MCF 10A (cell line): ENCODE data around the gene SORBS1. TPM values are rescaled to one million over a fixed set of nuclear protein-coding genes. Genes with fewer than 3 reads are reported as not detected.

Source experiments
- BruUV-seq: library from RNA; stranded (reverse); fragments of 400-500 nt; replicated peaks from 2 replicates; lab custom pipeline; 2021; lab: Mats Ljungman, UMichigan
- CTCF ChIA-PET: fragments of 300-600 bp; sonication (Branson Sonifier 250); formaldehyde crosslinking; extraction: SDS; loops from one replicate; lab custom pipeline; 2021; ENCODE audit warnings: antibody characterized with exemption, inconsistent platforms; lab: Yijun Ruan, JAX
- POLR2A ChIA-PET: fragments of 300-600, 350-650 bp; sonication (Branson Sonifier 250); formaldehyde crosslinking; extraction: SDS; loops from one replicate; lab custom pipeline; 2020; ENCODE audit warnings: antibody characterized with exemption, inconsistent platforms; lab: Yijun Ruan, JAX
- DNase-seq: peaks from one replicate; pipeline ENCODE4 v3.0.0-alpha.2; 2018; ENCODE audit not compliant: unreplicated experiment
- H3K27ac Mint-ChIP-seq: one replicate; pipeline ENCODE4 v1.8.0; 2022; ENCODE audit warnings: mild to moderate bottlenecking, low read depth, mixed read lengths; ENCODE audit not compliant: unreplicated experiment
- H3K27me3 Mint-ChIP-seq: one replicate; pipeline ENCODE4 v1.8.0; 2022; ENCODE audit warnings: mixed read lengths; ENCODE audit not compliant: insufficient read depth, unreplicated experiment
- H3K36me3 Mint-ChIP-seq: one replicate; pipeline ENCODE4 v1.8.0; 2022; ENCODE audit warnings: mild to moderate bottlenecking, moderate library complexity, mixed read lengths; ENCODE audit not compliant: insufficient read depth, unreplicated experiment
- H3K4me1 Mint-ChIP-seq: one replicate; pipeline ENCODE4 v1.8.0; 2022; ENCODE audit warnings: mixed read lengths; ENCODE audit not compliant: insufficient read depth, unreplicated experiment
- H3K4me3 Mint-ChIP-seq: one replicate; pipeline ENCODE4 v1.8.0; 2022; ENCODE audit warnings: mild to moderate bottlenecking, moderate library complexity, mixed read lengths; ENCODE audit not compliant: unreplicated experiment
- H3K9me3 Mint-ChIP-seq: one replicate; pipeline ENCODE4 v1.8.0; 2022; ENCODE audit warnings: mixed read lengths; ENCODE audit not compliant: unreplicated experiment
- CTCF ChIP-seq: fragments of 200-600 bp; IDR thresholded peaks from one replicate; pipeline ENCODE4 v1.8.0; 2022; ENCODE audit warnings: antibody characterized with exemption, mild to moderate bottlenecking; ENCODE audit not compliant: unreplicated experiment
- intact Hi-C: fragments of 100-400 bp; cut with micrococcal nuclease; formaldehyde crosslinking; loops from 2 replicates; pipeline ENCODE4 v1.14.1; 2022
- total RNA-seq: library from RNA; stranded (reverse); gene quantifications from 2 replicates; pipeline ENCODE4 v1.2.3, GENCODE V29; 2022

Gene SORBS1
- total RNA-seq, 1 experiment from 2014 or later = 1.0 TPM

DNA sequence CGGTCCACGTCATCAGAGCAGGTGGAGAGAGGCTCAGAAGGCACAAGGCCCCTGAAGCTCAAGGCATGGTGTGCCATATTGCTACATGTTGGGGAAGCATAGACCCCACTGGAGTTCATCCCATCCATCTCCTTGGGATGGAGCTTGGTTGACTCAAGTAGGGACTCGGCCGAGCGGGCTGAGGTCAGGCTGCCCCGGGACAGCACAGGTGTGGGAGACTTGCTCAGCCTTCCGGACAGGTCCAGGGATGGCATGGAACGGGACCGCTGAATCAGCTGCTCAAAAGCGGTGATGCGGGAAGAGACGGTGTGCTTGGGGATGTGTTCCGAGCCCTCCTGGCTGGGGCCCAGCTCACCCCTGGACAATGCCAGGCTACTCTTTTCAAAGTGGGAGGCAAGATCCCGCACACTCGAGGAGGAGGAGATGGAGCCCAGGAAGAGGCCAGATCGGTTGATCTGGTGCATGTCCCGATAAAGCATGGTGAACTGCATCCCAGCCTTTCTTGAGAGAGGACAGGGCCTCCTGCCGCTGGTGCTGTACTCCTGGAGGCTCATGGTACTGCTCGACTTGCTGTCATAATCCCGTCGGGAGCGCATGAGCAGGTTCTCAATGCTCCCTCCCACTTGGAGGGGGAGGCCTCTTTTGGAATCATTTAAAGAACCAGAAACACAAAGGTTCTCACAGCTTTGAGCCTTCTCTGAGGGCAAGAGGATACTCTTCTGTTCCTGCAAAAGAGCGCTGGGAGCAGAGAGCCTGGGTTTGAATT, 204.8 kb downstream of the SORBS1 start:
- POLR2A ChIA-PET = interaction anchor here (0.6 kb wide), 2 partner anchors 37 to 1946 kb away, joined by 3 to 4 read pairs; no protein-coding TSS in a partner anchor
- Mint-ChIP-seq H3K9me3 (no peaks in the 10 kb centered on the region), H3K27ac (no peak overlapping the region)

DNA sequence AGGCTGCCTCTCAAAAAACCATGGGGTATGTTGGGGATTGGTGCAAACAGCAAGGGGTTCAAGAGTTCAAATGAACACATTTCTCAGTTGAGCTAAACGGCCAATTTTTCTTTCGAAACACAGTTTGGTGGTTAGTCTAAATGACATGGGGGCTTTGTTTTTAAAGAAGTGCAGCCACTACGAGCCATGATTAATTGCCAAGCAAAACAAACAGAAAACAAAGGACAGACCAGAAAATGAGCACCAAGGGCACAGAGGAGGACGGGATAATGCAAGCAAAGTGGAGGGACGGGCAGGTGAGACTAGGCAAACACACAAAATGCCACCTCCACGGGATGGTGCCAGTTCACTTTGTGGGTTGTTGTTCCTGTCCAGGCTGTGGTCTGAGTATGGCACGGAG, 205.9 kb downstream of the SORBS1 start:
- Mint-ChIP-seq H3K9me3 (no peaks in the 10 kb centered on the region), H3K27me3 (no peaks in the 10 kb centered on the region), H3K27ac (no peak overlapping the region), H3K4me3 (no peak overlapping the region), H3K36me3 (no peaks in the 10 kb centered on the region), H3K4me1 (peaks cover 13% of the 10 kb centered on the region)
- CTCF ChIA-PET = interaction anchor here (0.7 to 26.5 kb wide), 3 partner anchors 8 to 172 kb away, joined by 4 to 713 read pairs (median 31); no protein-coding TSS in a partner anchor
- intact Hi-C loops = no loop called here
- POLR2A ChIA-PET = no interaction called here
- no peak for TF ChIP-seq CTCF
- DNase-seq = no peak
- no TSS peak for BruUV-seq

More for the DNA sequence above, 204.8 kb downstream of the SORBS1 start:
- DNase-seq = no peak
- no peaks in the 10 kb centered on the region for H3K36me3 Mint-ChIP-seq
- no peak for TF ChIP-seq CTCF
- H3K4me1 Mint-ChIP-seq = peaks cover 12% of the 10 kb centered on the region
- BruUV-seq = no TSS peak
- CTCF ChIA-PET = interaction anchor here (26.5 kb wide), 1 partner anchor 116 kb away, joined by 713 read pairs; no protein-coding TSS in a partner anchor
- H3K4me3 Mint-ChIP-seq = no peak overlapping the region
- intact Hi-C loops = no loop called here
- no peaks in the 10 kb centered on the region for H3K27me3 Mint-ChIP-seq

- Mint-ChIP-seq H3K36me3 (no peaks in the 10 kb centered on the region), H3K27ac (no peak overlapping the region), H3K9me3 (no peaks in the 10 kb centered on the region), H3K4me3 (no peak overlapping the region), H3K27me3 (no peaks in the 10 kb centered on the region), H3K4me1 (peaks cover 18% of the 10 kb centered on the region)
- TF ChIP-seq CTCF = no peak
- POLR2A ChIA-PET = no interaction called here
- no TSS peak for BruUV-seq
- no peak for DNase-seq
- intact Hi-C loops = no loop called here
- CTCF ChIA-PET = interaction anchor here (0.7 to 26.5 kb wide), 3 partner anchors 9 to 113 kb away, joined by 3 to 713 read pairs (median 31); no protein-coding TSS in a partner anchor
These were observed 207.1 kb downstream of the SORBS1 start for GRCh38 chr10:95354110-95354509.

DNA sequence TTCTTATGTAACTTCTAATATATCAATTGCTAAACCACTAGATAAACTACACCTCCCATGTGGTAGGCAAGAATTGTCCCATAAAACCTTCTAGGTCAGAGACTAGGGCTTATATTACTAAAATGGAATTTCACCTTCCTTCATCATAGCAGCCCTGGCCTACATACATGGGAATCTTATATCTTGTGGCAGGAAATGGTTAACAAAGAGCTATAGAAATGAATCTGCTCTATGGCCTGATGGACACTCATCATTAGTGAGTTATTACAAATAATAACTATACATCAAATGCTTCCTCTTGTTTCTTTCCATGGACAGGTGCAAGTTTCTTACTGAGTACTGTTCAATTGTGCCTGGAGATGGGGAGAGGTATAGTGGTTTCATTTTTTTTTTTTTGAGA, 208.0 kb downstream of the SORBS1 start:
- Mint-ChIP-seq H3K4me3 (no peak overlapping the region), H3K9me3 (no peaks in the 10 kb centered on the region), H3K27ac (no peak overlapping the region), H3K27me3 (no peaks in the 10 kb centered on the region), H3K36me3 (no peaks in the 10 kb centered on the region), H3K4me1 (peaks cover 12% of the 10 kb centered on the region)
- POLR2A ChIA-PET = interaction anchor here (0.6 to 1.2 kb wide), 2 partner anchors 32 to 176 kb away, joined by 3 read pairs; no protein-coding TSS in a partner anchor
- DNase-seq = no peak
- intact Hi-C loops = no loop called here
- no TSS peak for BruUV-seq
- CTCF ChIA-PET = interaction anchor here (3.4 to 26.5 kb wide), 2 partner anchors 10 to 112 kb away, joined by 31 to 713 read pairs; no protein-coding TSS in a partner anchor
- no peak for TF ChIP-seq CTCF
